ENCODE results near the gene A2M. TPM values are rescaled to one million over a fixed set of nuclear protein-coding genes. Genes with fewer than 3 reads are reported as not detected.
A peak's percentile ranks its signal among the peaks of the same experiment; 100 is the strongest.

A2M gene
- total and polyA plus RNA-seq, 2 donors (not counting 3 experiments of a cell fraction or from before 2014, with no cell fraction given) = 11.5 to 16.9 TPM

DNA sequence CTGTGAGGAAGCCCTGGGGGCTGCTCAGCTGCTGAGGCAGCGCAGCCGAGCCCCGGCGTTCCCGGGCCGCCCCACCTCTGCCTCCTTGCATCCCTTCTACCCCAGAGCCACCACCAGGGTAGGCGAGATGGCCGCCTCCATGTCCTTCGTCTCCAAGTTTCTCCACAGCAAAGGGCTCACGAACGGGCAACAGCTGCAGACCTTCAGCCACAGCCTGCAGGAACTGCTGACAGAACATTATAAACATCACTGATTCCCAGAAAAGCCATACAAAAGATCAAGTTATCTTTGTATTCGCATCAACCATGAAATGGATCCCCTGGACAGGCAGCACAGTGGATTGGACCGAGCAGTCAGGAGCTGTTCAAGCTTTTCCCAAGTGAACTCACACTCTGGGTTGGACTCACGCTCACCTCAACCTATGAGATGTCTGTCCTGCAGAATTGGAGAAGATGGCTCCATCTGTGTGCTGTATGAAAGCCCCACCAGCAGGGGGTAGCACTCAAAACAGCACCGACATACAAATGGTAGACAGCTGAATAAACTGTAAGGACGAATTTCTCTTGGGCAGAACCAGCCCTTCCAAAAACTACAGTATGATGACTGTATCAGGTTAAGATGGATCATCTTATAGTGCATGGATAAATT lies 19.4 kb upstream of the A2M start:
- FAIRE-seq (peak; percentile 68), DNase-seq (ENCODE audit: low read depth, low spot score) (peak; percentile 11)
- H3K4me2 ChIP-seq (ENCODE audit: insufficient read depth, low read length) = no peak overlapping the region
- H3K9me3 ChIP-seq (replicated peaks; ENCODE audit: control insufficient read depth, insufficient read depth, low read length) = no peaks in the 10 kb centered on the region
- no peak for TF ChIP-seq GATA2 (IDR thresholded peaks at IDR 0.05; ENCODE audit: insufficient read depth, insufficient read length, low read depth, low read length)
- TF ChIP-seq, protein P1, sequence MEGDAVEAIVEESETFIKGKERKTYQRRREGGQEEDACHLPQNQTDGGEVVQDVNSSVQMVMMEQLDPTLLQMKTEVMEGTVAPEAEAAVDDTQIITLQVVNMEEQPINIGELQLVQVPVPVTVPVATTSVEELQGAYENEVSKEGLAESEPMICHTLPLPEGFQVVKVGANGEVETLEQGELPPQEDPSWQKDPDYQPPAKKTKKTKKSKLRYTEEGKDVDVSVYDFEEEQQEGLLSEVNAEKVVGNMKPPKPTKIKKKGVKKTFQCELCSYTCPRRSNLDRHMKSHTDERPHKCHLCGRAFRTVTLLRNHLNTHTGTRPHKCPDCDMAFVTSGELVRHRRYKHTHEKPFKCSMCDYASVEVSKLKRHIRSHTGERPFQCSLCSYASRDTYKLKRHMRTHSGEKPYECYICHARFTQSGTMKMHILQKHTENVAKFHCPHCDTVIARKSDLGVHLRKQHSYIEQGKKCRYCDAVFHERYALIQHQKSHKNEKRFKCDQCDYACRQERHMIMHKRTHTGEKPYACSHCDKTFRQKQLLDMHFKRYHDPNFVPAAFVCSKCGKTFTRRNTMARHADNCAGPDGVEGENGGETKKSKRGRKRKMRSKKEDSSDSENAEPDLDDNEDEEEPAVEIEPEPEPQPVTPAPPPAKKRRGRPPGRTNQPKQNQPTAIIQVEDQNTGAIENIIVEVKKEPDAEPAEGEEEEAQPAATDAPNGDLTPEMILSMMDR (IDR thresholded peaks at IDR 0.05; ENCODE audit: extremely low read depth in 1 of 2, insufficient read depth in 1 of 2, low read depth in 1 of 2, low read length in 2 of 2) = peak; percentile 35 to 39
- intact Hi-C loops (cut with micrococcal nuclease) = loop anchor here (2.0 to 5.0 kb wide), 2 partner anchors 107 to 184 kb away; no protein-coding TSS in a partner anchor
- no peak overlapping the region for H2AFZ ChIP-seq (ENCODE audit: low read depth, low read length)
- H3K9ac ChIP-seq (replicated peaks; ENCODE audit: extremely low read depth, insufficient read depth, low read length) = no peak overlapping the region
- H3K4me1 ChIP-seq (ENCODE audit: control insufficient read depth, extremely low read depth, insufficient read depth, low read length) = no peaks in the 10 kb centered on the region
- no peak overlapping the region for H3K27ac ChIP-seq (ENCODE audit: insufficient read depth, low read depth, low read length)
- H3K79me2 ChIP-seq (ENCODE audit: control insufficient read depth, insufficient read depth, low read length) = no peaks in the 10 kb centered on the region
- no TSS peak for BruUV-seq (replicated peaks)
- POLR2A ChIA-PET = no interaction called here
- no peaks in the 10 kb centered on the region for H3K36me3 ChIP-seq (ENCODE audit: control insufficient read depth in 2 of 2, extremely low read depth in 1 of 2, insufficient read depth in 2 of 2, low read length in 2 of 2)
- H4K20me1 ChIP-seq (replicated peaks; ENCODE audit: control insufficient read depth, extremely low read depth, insufficient read depth, low read length) = no peaks in the 10 kb centered on the region
- dilution Hi-C loops (cut with MboI; ENCODE audit: extremely low pct_ligation_motif_present, low sequenced_read_pairs) = no loop called here
- no peak overlapping the region for H3K4me3 ChIP-seq (replicated peaks in 1 of 3; ENCODE audit: insufficient read depth in 1 of 3, low read depth in 1 of 3, low read length in 3 of 3)
- H3K9me1 ChIP-seq (replicated peaks; ENCODE audit: control insufficient read depth, extremely low read depth, insufficient read depth, low read length) = no peaks in the 10 kb centered on the region
- H3K27me3 ChIP-seq (ENCODE audit: control insufficient read depth in 2 of 2, insufficient read depth in 2 of 2, low read length in 2 of 2) = peaks cover 2 to 3% of the 10 kb centered on the region in 2 experiments
- CTCF ChIA-PET = interaction anchor here (0.9 to 1.8 kb wide), 9 partner anchors 10 to 198 kb away, joined by 3 to 6 read pairs (median 4); partner anchors contain the start of gene A2M

DNA sequence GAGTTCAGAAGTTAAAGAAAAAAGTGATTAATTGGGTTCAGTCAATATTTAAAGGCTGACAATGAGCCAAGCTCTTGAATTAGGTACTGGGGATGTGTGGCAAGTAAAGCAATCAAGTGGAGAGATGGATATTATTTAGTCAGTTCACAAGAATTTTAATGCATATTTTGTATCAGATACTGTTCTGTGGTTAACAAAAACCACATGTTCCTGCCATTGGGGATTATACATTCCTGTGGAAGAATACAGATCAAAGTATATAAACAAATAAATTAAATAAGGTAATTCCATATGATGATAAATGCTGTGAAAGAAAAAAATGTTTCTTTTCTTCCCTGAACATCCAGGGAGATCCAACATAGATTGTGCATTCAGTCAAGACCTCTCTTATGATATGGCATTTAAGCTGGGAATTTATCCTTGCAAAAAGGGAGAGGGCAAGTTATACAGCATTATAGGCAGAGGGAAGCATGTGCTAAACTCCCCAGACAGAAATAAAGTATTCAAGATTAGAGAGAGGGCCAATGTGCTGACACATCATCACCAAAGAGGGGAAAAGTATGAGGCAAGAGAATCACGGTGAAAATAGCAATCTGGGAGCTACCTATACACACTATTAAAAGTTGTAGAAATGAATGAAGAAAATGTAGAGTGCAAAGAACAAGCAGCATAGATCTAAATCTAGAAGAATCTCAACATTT lies 17.6 kb upstream of the A2M start:
- H3K27me3 ChIP-seq (ENCODE audit: control insufficient read depth in 2 of 2, insufficient read depth in 2 of 2, low read length in 2 of 2) = peaks cover 2 to 3% of the 10 kb centered on the region in 2 experiments
- DNase-seq (ENCODE audit: low read depth, low spot score) (no peak), FAIRE-seq (no peak)
- H3K9ac ChIP-seq (replicated peaks; ENCODE audit: extremely low read depth, insufficient read depth, low read length) = no peak overlapping the region
- no peak overlapping the region for H3K4me3 ChIP-seq (replicated peaks in 1 of 3; ENCODE audit: insufficient read depth in 1 of 3, low read depth in 1 of 3, low read length in 3 of 3)
- intact Hi-C loops (cut with micrococcal nuclease) (no loop called here), dilution Hi-C loops (cut with MboI; ENCODE audit: extremely low pct_ligation_motif_present, low sequenced_read_pairs) (no loop called here)
- TF ChIP-seq GATA2 (IDR thresholded peaks at IDR 0.05; ENCODE audit: insufficient read depth, insufficient read length, low read depth, low read length) = no peak
- no peak for TF ChIP-seq EZH2 (IDR thresholded peaks at IDR 0.05; ENCODE audit: borderline replicate concordance, low read depth, low read length, severe bottlenecking)
- no peak for TF ChIP-seq POLR2A (IDR thresholded peaks at IDR 0.05; ENCODE audit: low read depth, low read length)
- no peak for TF ChIP-seq POLR2AphosphoS5 (IDR thresholded peaks at IDR 0.05; ENCODE audit: insufficient read depth, low read depth, low read length)
- TF ChIP-seq JUN (IDR thresholded peaks at IDR 0.05; ENCODE audit: borderline replicate concordance, insufficient read depth, insufficient read length, low read depth) = no peak
- TF ChIP-seq FOS (IDR thresholded peaks at IDR 0.05; ENCODE audit: borderline replicate concordance, insufficient read depth, low read length) = no peak
- no peak for TF ChIP-seq MYC (IDR thresholded peaks at IDR 0.05; ENCODE audit: low read depth, low read length)
- TF ChIP-seq, protein P1 (IDR thresholded peaks at IDR 0.05; ENCODE audit: extremely low read depth in 1 of 2, insufficient read depth in 1 of 2, low read depth in 1 of 2, low read length in 2 of 2) = no peak
- TF ChIP-seq, protein P2, sequence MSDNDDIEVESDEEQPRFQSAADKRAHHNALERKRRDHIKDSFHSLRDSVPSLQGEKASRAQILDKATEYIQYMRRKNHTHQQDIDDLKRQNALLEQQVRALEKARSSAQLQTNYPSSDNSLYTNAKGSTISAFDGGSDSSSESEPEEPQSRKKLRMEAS (IDR thresholded peaks at IDR 0.05; ENCODE audit: insufficient read depth, insufficient read length) = no peak
- POLR2A ChIA-PET = no interaction called here
- no peaks in the 10 kb centered on the region for H3K9me3 ChIP-seq (replicated peaks; ENCODE audit: control insufficient read depth, insufficient read depth, low read length)
- H3K27ac ChIP-seq (ENCODE audit: insufficient read depth, low read depth, low read length) = no peak overlapping the region
- CTCF ChIA-PET = no interaction called here
- no peak overlapping the region for H2AFZ ChIP-seq (ENCODE audit: low read depth, low read length)
- no peaks in the 10 kb centered on the region for H4K20me1 ChIP-seq (replicated peaks; ENCODE audit: control insufficient read depth, extremely low read depth, insufficient read depth, low read length)
- no TSS peak for BruUV-seq (replicated peaks)
- no peaks in the 10 kb centered on the region for H3K36me3 ChIP-seq (ENCODE audit: control insufficient read depth in 2 of 2, extremely low read depth in 1 of 2, insufficient read depth in 2 of 2, low read length in 2 of 2)
- no peak overlapping the region for H3K4me2 ChIP-seq (ENCODE audit: insufficient read depth, low read length)
- H3K9me1 ChIP-seq (replicated peaks; ENCODE audit: control insufficient read depth, extremely low read depth, insufficient read depth, low read length) = no peaks in the 10 kb centered on the region
- no peaks in the 10 kb centered on the region for H3K4me1 ChIP-seq (ENCODE audit: control insufficient read depth, extremely low read depth, insufficient read depth, low read length)
- H3K79me2 ChIP-seq (ENCODE audit: control insufficient read depth, insufficient read depth, low read length) = no peaks in the 10 kb centered on the region
